Spleen (tissue), 11 donors: ENCODE data around the gene DEPDC5. TPM values are rescaled to one million over a fixed set of nuclear protein-coding genes. Genes with fewer than 3 reads are reported as not detected.

Experiments used
- DNase-seq: peaks from one replicate; pipeline ENCODE4 v3.0.0-alpha.2; 2020
- H3K27ac ChIP-seq, 8 donors: fragments of 200-600 bp; sonication (generic) in 7 of 8; 1 replicate in 4 of 8; 2 replicates in 4 of 8; pipeline versions ENCODE4 v1.5.0 to v1.8.0; 2016 to 2021; ENCODE audit warnings: inconsistent platforms in 4 of 8, mild to moderate bottlenecking in 4 of 8, moderate library complexity in 1 of 8
- H3K27me3 ChIP-seq, 7 donors: fragments of 200-600 bp; sonication (generic) in 6 of 7; replicated peaks in 1 of 7; 1 replicate in 4 of 7; 2 replicates in 3 of 7; pipeline versions ENCODE4 v1.5.0 to v1.8.0; 2016 to 2021; ENCODE audit warnings: inconsistent platforms in 3 of 7, mild to moderate bottlenecking in 1 of 7
- H3K36me3 ChIP-seq, 6 donors: fragments of 200-600 bp; sonication (generic) in 5 of 6; 1 replicate in 4 of 6; 2 replicates in 2 of 6; pipeline versions ENCODE4 v1.5.0 to v1.8.0; 2016 to 2021; ENCODE audit warnings: inconsistent platforms in 2 of 6
- H3K4me1 ChIP-seq, 6 donors: fragments of 200-600 bp; sonication (generic) in 5 of 6; 1 replicate in 3 of 6; 2 replicates in 3 of 6; pipeline versions ENCODE4 v1.5.0 to v1.8.0; 2016 to 2021; ENCODE audit warnings: inconsistent platforms in 3 of 6
- H3K4me3 ChIP-seq, 8 donors: fragments of 200-600 bp; sonication (generic) in 7 of 8; 1 replicate in 4 of 8; 2 replicates in 4 of 8; pipeline versions ENCODE4 v1.5.0 to v1.8.0; 2016 to 2021; ENCODE audit warnings: inconsistent platforms in 4 of 8, mild to moderate bottlenecking in 4 of 8, moderate library complexity in 2 of 8
- H3K9me3 ChIP-seq, 8 donors: fragments of 200-600 bp; sonication (generic) in 7 of 8; 1 replicate in 4 of 8; 2 replicates in 4 of 8; pipeline versions ENCODE4 v1.5.0 to v1.8.0; 2016 to 2021; ENCODE audit warnings: inconsistent platforms in 4 of 8
- CTCF ChIP-seq, 11 experiments: fragments of 200-600 bp in 7 of 11; fragments of 450-650 bp in 4 of 11; sonication (generic) in 4 of 11; IDR thresholded peaks in 8 of 11; conservative IDR thresholded peaks in 3 of 11; 1 replicate in 7 of 11; 2 replicates in 4 of 11; pipeline versions ENCODE4 v1.4.0 to v1.8.0; 2016 to 2021; ENCODE audit warnings: antibody characterized with exemption in 11 of 11, inconsistent platforms in 4 of 11, mild to moderate bottlenecking in 1 of 11
- POLR2A ChIP-seq, 3 donors: fragments of 450-650 bp; IDR thresholded peaks; one replicate each; pipeline ENCODE4 v1.5.1; 2017; ENCODE audit warnings: antibody characterized with exemption in 3 of 3, mild to moderate bottlenecking in 1 of 3
- POLR2AphosphoS5 ChIP-seq, 3 donors: sonication (generic); formaldehyde crosslinking; IDR thresholded peaks; one replicate each; pipeline ENCODE4 v1.5.1; 2017; ENCODE audit warnings: antibody characterized with exemption in 3 of 3
- WGBS, 5 donors: extraction: QIAGEN DNeasy Blood & Tissue Kit in 3 of 5; methylation state at CpG; one replicate each; pipeline versions ENCODE4 v1.1.5 to v1.1.7; 2013 to 2018; 5-methylcytosine and 5-hydroxymethylcytosine counted together
- intact Hi-C: fragments of 100-400 bp; cut with DNase I; formaldehyde crosslinking; loops from one replicate; pipeline ENCODE4 v1.15.0; 2023; ENCODE audit warnings: low total_unique reads
- polyA plus RNA-seq, 3 donors: library from polyadenylated mRNA; stranded (reverse); fragments of 200-250 nt; gene quantifications; one replicate each; pipeline ENCODE4 v1.2.1, GENCODE V29; 2013
- total RNA-seq, 7 donors: library from RNA; depleted of rRNA in 3 of 7; stranded (reverse); fragments of >200 nt in 3 of 7; fragmentation: NEBNext Ultra II Directional in 4 of 7; extraction: Animal tissue kit (Norgen Biotek cat#: 25700) in 4 of 7; gene quantifications; one replicate each; pipeline versions ENCODE4 v1.1.0 to v1.2.1, GENCODE V29; 2016 to 2021
- donor health status: healthy with polysubstance abuse.
- donor health status: DM: no; HTN: no; CAD: no; lungs with moderate emphysema.
- donor health status: DM: no; HTN: no; CAD: no.
- donor health status: Bipolar disorder and iron deficiency.
- donor health status: healthy.
- donor health status: DM: no; HTN: no; CAD: no.
- donor health status: DM: yes; HTN: yes; CAD: no.

Gene DEPDC5
- total and polyA plus RNA-seq, 10 donors, result 9.6 to 64.6 (median 44.3) TPM

GRCh38 chr22:31871480-31871879, 117.7 kb downstream of the DEPDC5 start:
- WGBS, 5 donors, result 63 to 75% (median 67%) methylated on average over 4 of the region's 4 CpGs
- peak; percentile 1 for DNase-seq
- H3K27me3 ChIP-seq, result no peaks in the 10 kb centered on the region
- intact Hi-C loops, result no loop called here
- H3K4me1 ChIP-seq, result peaks cover 0 to 21% (median 11%) of the 10 kb centered on the region in 6 donors
- H3K27ac ChIP-seq, result peak overlapping the region in 6 of 8 donors; percentile 0 to 63 (median 40)
- no peak for TF ChIP-seq CTCF (IDR thresholded peaks at IDR 0.05 in 8 of 11, conservative IDR thresholded peaks at IDR 0.05 in 3 of 11)
- TF ChIP-seq POLR2AphosphoS5 (IDR thresholded peaks at IDR 0.05), result no peak
- TF ChIP-seq POLR2A (IDR thresholded peaks at IDR 0.05), result no peak
- H3K4me3 ChIP-seq, result no peak overlapping the region
- H3K36me3 ChIP-seq, result peaks cover 0 to 99% (median 40%) of the 10 kb centered on the region in 6 donors
- no peaks in the 10 kb centered on the region for H3K9me3 ChIP-seq

GRCh38 chr22:31872209-31872608, 118.4 kb downstream of the DEPDC5 start:
- H3K27ac ChIP-seq, result peak overlapping the region in 6 of 8 donors; percentile 0 to 63 (median 40)
- peak; percentile 4 for DNase-seq
- H3K9me3 ChIP-seq, result no peaks in the 10 kb centered on the region
- TF ChIP-seq POLR2AphosphoS5 (IDR thresholded peaks at IDR 0.05) (no peak), CTCF (IDR thresholded peaks at IDR 0.05 in 8 of 11, conservative IDR thresholded peaks at IDR 0.05 in 3 of 11) (peak in 2 of 11 experiments; percentile 17 to 19)
- no peaks in the 10 kb centered on the region for H3K27me3 ChIP-seq
- 58 to 76% (median 64%) methylated on average over 4 of the region's 4 CpGs for WGBS, 5 donors
- peaks cover 0 to 21% (median 11%) of the 10 kb centered on the region in 6 donors for H3K4me1 ChIP-seq
- H3K4me3 ChIP-seq, result no peak overlapping the region
- intact Hi-C loops, result no loop called here
- peaks cover 0 to 99% (median 44%) of the 10 kb centered on the region in 6 donors for H3K36me3 ChIP-seq

- 90 to 97% (median 95%) methylated on average over 3 of the region's 3 CpGs for WGBS, 5 donors
- peaks cover 0 to 100% (median 53%) of the 10 kb centered on the region in 6 donors for H3K36me3 ChIP-seq
- DNase-seq, result no peak
Observed at GRCh38 chr22:31874821-31875220, 121.0 kb downstream of the DEPDC5 start.

More at GRCh38 chr22:31874821-31875220, 121.0 kb downstream of the DEPDC5 start:
- H3K27ac ChIP-seq, result no peak overlapping the region
- H3K4me1 ChIP-seq, result peaks cover 0 to 21% (median 11%) of the 10 kb centered on the region in 6 donors
- H3K4me3 ChIP-seq, result no peak overlapping the region
- intact Hi-C loops, result no loop called here
- TF ChIP-seq POLR2AphosphoS5 (IDR thresholded peaks at IDR 0.05) (no peak), POLR2A (IDR thresholded peaks at IDR 0.05) (no peak), CTCF (IDR thresholded peaks at IDR 0.05 in 8 of 11, conservative IDR thresholded peaks at IDR 0.05 in 3 of 11) (no peak)
- no peaks in the 10 kb centered on the region for H3K27me3 ChIP-seq
- H3K9me3 ChIP-seq, result no peaks in the 10 kb centered on the region
